ENCODE results near the gene FTH1. TPM values are rescaled to one million over a fixed set of nuclear protein-coding genes. Genes with fewer than 3 reads are reported as not detected.
A peak's percentile ranks its signal among the peaks of the same experiment; 100 is the strongest.

The FTH1 gene
- total RNA-seq, 4 donors from 2014 or later = 3,399 to 5,471 (median 4,336) TPM

DNA sequence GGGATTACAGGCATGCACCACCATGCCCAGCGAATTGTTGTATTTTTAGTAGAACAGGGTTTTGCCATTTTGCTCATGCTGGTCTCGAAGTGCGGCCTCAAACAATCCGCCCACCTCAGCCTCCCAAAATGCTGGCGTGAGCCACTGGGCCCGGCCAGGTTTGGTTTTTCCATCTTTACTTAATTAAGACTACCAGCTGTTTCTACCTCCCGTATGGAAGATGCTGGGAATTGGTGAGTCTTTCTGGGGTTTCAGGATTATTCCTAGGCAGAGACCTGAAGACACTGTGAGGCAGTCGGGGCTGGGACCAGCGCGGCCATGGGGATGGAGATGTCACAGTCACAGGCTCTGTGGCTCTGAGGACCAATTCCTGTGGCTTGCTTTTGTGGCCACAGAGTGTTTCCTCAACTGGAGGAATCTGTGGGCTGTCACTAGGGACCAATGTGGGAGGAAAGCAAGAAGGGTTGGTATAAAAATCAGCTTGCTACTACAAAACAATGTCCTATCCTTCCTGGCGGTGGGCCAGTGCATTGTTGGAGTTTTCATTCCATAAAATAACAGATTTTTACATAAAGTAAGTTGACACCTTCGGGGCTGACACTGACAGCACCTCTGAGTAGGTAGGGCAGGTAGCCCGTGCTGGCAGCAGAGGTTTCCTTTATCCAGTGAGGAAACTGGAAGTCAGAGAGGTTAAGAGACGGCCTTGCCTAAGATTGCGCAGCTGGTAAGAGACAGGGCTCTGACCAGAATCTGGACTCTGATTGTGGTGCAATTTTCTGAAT is 8.4 kb upstream of the FTH1 start:
- Histone ChIP-seq H3K27me3 (no peaks in the 10 kb centered on the region), H3K27ac (peak overlapping the region in 2 of 4 donors; percentile 93 to 100), H3K9me3 (no peaks in the 10 kb centered on the region), H3K36me3 (no peaks in the 10 kb centered on the region), H3K4me1 (peaks cover 14 to 66% (median 17%) of the 10 kb centered on the region in 4 donors), H3K4me3 (peak overlapping the region in 2 of 4 donors; percentile 22 to 26)
- DNase-seq = peak in 1 of 3 donors; percentile 46
- TF ChIP-seq, protein P1, sequence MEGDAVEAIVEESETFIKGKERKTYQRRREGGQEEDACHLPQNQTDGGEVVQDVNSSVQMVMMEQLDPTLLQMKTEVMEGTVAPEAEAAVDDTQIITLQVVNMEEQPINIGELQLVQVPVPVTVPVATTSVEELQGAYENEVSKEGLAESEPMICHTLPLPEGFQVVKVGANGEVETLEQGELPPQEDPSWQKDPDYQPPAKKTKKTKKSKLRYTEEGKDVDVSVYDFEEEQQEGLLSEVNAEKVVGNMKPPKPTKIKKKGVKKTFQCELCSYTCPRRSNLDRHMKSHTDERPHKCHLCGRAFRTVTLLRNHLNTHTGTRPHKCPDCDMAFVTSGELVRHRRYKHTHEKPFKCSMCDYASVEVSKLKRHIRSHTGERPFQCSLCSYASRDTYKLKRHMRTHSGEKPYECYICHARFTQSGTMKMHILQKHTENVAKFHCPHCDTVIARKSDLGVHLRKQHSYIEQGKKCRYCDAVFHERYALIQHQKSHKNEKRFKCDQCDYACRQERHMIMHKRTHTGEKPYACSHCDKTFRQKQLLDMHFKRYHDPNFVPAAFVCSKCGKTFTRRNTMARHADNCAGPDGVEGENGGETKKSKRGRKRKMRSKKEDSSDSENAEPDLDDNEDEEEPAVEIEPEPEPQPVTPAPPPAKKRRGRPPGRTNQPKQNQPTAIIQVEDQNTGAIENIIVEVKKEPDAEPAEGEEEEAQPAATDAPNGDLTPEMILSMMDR (IDR thresholded peaks at IDR 0.05) = no peak
- peak in 1 of 2 donors; percentile 22 for TF ChIP-seq POLR2A (IDR thresholded peaks at IDR 0.05)

DNA sequence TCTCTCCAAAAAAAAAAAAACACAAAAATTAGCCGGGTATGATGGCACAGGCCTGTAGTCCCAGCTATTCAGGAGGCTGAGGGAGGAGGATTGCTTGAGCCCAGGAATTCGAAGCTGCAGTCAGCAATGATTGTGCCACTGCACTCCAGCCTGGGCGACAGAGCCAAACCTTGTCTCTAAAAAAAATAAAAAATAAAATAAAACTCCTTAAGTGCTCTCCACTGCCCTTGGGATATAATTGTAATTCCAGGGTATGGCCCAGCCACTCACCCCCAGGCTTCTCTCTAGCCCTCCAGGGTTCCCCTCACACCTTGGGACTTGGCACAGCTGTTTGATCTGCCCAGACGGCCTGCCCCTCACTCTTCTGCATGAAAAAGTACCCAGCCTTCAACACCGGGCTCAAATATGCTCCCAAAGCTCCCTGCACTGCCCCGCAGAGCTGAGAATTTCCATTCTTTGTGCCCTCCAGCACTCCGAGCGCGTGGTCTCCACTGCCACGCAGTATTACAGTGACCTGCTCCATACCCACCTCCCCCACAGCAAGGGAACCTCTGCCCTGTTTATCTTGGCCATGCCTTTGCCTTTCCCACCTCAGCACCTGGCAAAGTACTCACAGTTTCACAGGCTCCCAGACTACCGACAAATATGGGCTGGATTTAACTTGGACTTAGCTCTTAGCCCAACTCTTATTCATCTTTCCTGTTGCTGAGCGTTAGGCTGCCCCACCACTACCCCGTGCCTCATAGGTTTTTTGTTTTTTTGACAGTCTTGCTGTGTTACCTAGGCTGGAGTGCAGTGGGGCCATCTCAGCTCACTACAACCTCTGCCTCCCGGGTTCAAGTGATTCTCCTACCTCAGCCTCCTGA is 7.6 kb upstream of the FTH1 start:
- Histone ChIP-seq H3K27me3 (no peaks in the 10 kb centered on the region), H3K27ac (peak overlapping the region in 3 of 4 donors; percentile 2 to 100 (median 93)), H3K4me3 (peak overlapping the region in 2 of 4 donors; percentile 22 to 26), H3K4me1 (peaks cover 16 to 74% (median 18%) of the 10 kb centered on the region in 4 donors), H3K9me3 (no peaks in the 10 kb centered on the region), H3K36me3 (no peaks in the 10 kb centered on the region)
- DNase-seq = peak in 1 of 3 donors; percentile 68
- TF ChIP-seq POLR2A (IDR thresholded peaks at IDR 0.05) = peak in 1 of 2 donors; percentile 52
- TF ChIP-seq, protein P1 (IDR thresholded peaks at IDR 0.05) = no peak

DNA sequence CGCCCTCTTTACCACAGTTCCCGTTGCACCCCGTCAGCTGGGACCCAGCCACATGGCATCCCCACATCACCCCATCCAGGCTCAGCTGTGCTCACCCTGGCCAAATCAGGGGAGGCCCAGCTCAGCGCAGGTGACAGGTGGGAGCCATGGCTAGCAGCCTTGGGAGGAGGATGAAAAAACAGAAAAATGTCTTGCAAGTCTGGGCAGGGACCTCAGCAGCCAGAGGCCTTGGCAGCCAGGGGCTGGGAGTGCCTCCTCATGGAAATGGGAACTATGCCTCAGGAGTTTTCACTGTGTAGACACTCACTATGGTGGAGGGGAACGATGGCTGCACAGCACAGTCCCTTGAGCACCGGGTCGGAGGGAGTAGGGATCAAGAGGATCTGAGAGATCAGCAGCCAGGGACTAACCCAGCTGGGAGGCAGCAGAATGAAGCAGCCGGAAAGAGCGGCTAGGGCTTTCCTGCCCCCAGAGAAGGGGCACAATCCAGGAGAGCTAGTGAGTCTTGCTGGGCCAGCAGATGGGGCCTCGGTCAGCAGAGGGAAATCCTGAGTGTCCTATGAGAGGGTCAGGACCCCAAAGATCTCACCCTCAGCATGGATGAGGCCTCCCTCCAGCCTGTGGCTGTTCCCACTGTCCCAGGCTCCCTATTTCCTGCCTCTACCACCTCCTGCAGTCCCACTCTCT is 6.2 kb upstream of the FTH1 start:
- DNase-seq = peak in 2 of 3 donors; percentile 52 to 72
- H3K4me3 ChIP-seq = peak overlapping the region in 2 of 4 donors; percentile 1 to 2

GRCh38 chr11:61972672-61973475 is 5.4 kb upstream of the FTH1 start:
- H3K27ac ChIP-seq = peak overlapping the region; percentile 71 to 100 (median 84)
- H3K4me1 ChIP-seq = peaks cover 16 to 85% (median 18%) of the 10 kb centered on the region in 4 donors
- peak in 2 of 3 donors; percentile 75 for DNase-seq
- no peaks in the 10 kb centered on the region for H3K9me3 ChIP-seq
- no peaks in the 10 kb centered on the region for H3K27me3 ChIP-seq
- no peak for TF ChIP-seq POLR2A (IDR thresholded peaks at IDR 0.05)
- TF ChIP-seq, protein P1 (IDR thresholded peaks at IDR 0.05) = no peak
- no peaks in the 10 kb centered on the region for H3K36me3 ChIP-seq
- H3K4me3 ChIP-seq = peak overlapping the region in 2 of 4 donors; percentile 3 to 13

More for the DNA sequence above, 6.2 kb upstream of the FTH1 start:
- Histone ChIP-seq H3K27me3 (no peaks in the 10 kb centered on the region), H3K36me3 (no peaks in the 10 kb centered on the region), H3K4me1 (peaks cover 16 to 81% (median 18%) of the 10 kb centered on the region in 4 donors), H3K27ac (peak overlapping the region; percentile 71 to 100 (median 84)), H3K9me3 (no peaks in the 10 kb centered on the region)
- peak in 1 of 2 donors; percentile 31 for TF ChIP-seq POLR2A (IDR thresholded peaks at IDR 0.05)
- TF ChIP-seq, protein P1 (IDR thresholded peaks at IDR 0.05) = no peak

Measured in Peyer's patch (tissue), 4 donors.